Measurements from ENCODE around the gene ACAD11. TPM values are rescaled to one million over a fixed set of nuclear protein-coding genes. Genes with fewer than 3 reads are reported as not detected.

The ACAD11 gene
- total RNA-seq, 2 experiments from 2014 or later = 16.1 to 16.9 TPM

DNA sequence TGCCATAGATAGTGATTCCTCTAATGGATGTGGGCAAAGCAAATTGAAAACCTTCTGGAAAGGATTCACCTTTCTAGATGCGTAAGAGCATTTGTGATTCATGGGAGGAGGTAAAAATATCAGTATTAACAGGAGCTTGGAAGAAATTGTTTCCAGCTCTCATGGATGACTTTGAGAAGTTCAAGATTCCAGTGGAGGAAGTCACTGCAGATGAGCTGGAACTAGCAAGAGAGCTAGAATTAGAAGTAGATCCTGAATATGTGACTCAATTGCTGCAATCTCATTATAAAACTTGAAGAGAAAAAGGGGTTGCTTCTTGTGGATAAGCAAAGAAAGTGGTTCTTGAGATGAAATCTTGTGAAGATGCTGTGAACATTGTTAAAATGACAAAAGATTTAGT lies 150.5 kb downstream of the ACAD11 start:
- Mint-ChIP-seq H3K27me3 (no peaks in the 10 kb centered on the region), H3K4me1 (no peaks in the 10 kb centered on the region), H3K4me3 (no peak overlapping the region), H3K27ac (no peak overlapping the region), H3K36me3 (ENCODE audit: low read depth) (peaks cover 46% of the 10 kb centered on the region), H3K9me3 (ENCODE audit: low read depth) (no peaks in the 10 kb centered on the region)
- ATAC-seq (no peak), DNase-seq (no peak)
- ChIA-PET CTCF (interaction anchor here (0.6 to 1.9 kb wide), 5 partner anchors 11 to 134 kb away, joined by 3 to 6 read pairs (median 3); no protein-coding TSS in a partner anchor), POLR2A (no interaction called here)
- intact Hi-C loops (cut with DNase I, micrococcal nuclease) = no loop called here

Other genes with a start within 250 kb of the ACAD11 start
- 10 to 100 TPM; 29.9 to 33.5 TPM for gene DNAJC13, start 242.3 kb downstream of the ACAD11 start, total RNA-seq
- gene ACKR4, start 62.5 kb downstream of the ACAD11 start, total RNA-seq = under 1 TPM; 0.09 TPM
- gene UBA5, start 520 bp upstream of the ACAD11 start, total RNA-seq = 10 to 100 TPM; 69.7 to 85.1 TPM
- gene NPHP3, start 62.6 kb upstream of the ACAD11 start, total RNA-seq = 10 to 100 TPM; 11.8 to 11.9 TPM

Measured in activated CD4-positive, alpha-beta T cell treated with anti-CD3 and anti-CD28 coated beads for 36 hours (primary cell).